GM18511 (cell line): ENCODE data around the gene CYP2C19.
"Not testable (repeated sequence)": the region's sequence is repeated elsewhere in the genome, so short reads cannot be mapped to it uniquely, and the experiment has no call there.

Experiments
- ATAC-seq: cut with Tn5 transposase; IDR thresholded peaks from one replicate; pipeline ENCODE4 v1.9.1; 2021; ENCODE audit warnings: mild to moderate bottlenecking, moderate library complexity; ENCODE audit not compliant: unreplicated experiment

Gene CYP2C19

GRCh38 chr10:94762393-94762792, at the start of gene CYP2C19:
CYP2C19 (plus strand) TSS chr10:94762681; CDS start chr10:94762706, 25 bp downstream.
- no peak for ATAC-seq

GRCh38 chr10:94725871-94726270, 36.6 kb upstream of the CYP2C19 start:
- ATAC-seq, result no peak

GRCh38 chr10:94735197-94735596, 27.3 kb upstream of the CYP2C19 start:
- ATAC-seq, result no peak

- ATAC-seq, result no peak
Measured at GRCh38 chr10:94738588-94738987, 23.9 kb upstream of the CYP2C19 start.

- ATAC-seq, result no peak
Measured at GRCh38 chr10:94747137-94747536, 15.3 kb upstream of the CYP2C19 start.

- no peak for ATAC-seq
Measured at GRCh38 chr10:94747838-94748237, 14.6 kb upstream of the CYP2C19 start.

GRCh38 chr10:94757916-94758315, 4.6 kb upstream of the CYP2C19 start:
- no peak for ATAC-seq

GRCh38 chr10:94760586-94761178, 1.8 kb upstream of the CYP2C19 start:
- no peak for ATAC-seq

GRCh38 chr10:94775425-94775824, 12.9 kb downstream of the CYP2C19 start:
- not testable (repeated sequence) for ATAC-seq

GRCh38 chr10:94777886-94778458, 15.5 kb downstream of the CYP2C19 start:
- no peak for ATAC-seq

- no peak for ATAC-seq
Measured at GRCh38 chr10:94780844-94781243, 18.4 kb downstream of the CYP2C19 start.

GRCh38 chr10:94784256-94784655, 21.8 kb downstream of the CYP2C19 start:
- no peak for ATAC-seq

GRCh38 chr10:94785211-94785610, 22.7 kb downstream of the CYP2C19 start:
- ATAC-seq, result no peak

- not testable (repeated sequence) for ATAC-seq
Measured at GRCh38 chr10:94800551-94800950, 38.1 kb downstream of the CYP2C19 start.

GRCh38 chr10:94803307-94803706, 40.8 kb downstream of the CYP2C19 start:
- no peak for ATAC-seq

GRCh38 chr10:94830025-94830424, 67.5 kb downstream of the CYP2C19 start:
- not testable (repeated sequence) for ATAC-seq

GRCh38 chr10:94846204-94846603, 83.7 kb downstream of the CYP2C19 start:
- ATAC-seq, result no peak

GRCh38 chr10:94850766-94851165, 88.3 kb downstream of the CYP2C19 start:
- no peak for ATAC-seq

GRCh38 chr10:94851263-94851662, 88.8 kb downstream of the CYP2C19 start:
- no peak for ATAC-seq

- no peak for ATAC-seq
Measured at GRCh38 chr10:94852438-94852837, 90.0 kb downstream of the CYP2C19 start.

GRCh38 chr10:94853065-94853464, 90.6 kb downstream of the CYP2C19 start:
- ATAC-seq, result no peak

- ATAC-seq, result no peak
Measured at GRCh38 chr10:94858005-94858404, 95.5 kb downstream of the CYP2C19 start.

- no peak for ATAC-seq
Measured at GRCh38 chr10:94859086-94859485, 96.6 kb downstream of the CYP2C19 start.
